GM12873 (cell line): Measurements from ENCODE around the gene CCL19.

ENCODE experiments used
- CTCF ChIP-seq: IDR thresholded peaks from 2 replicates; pipeline ENCODE4 v1.5.1; 2012; ENCODE audit warnings: low read depth, mild to moderate bottlenecking, moderate library complexity, low read length, control low read depth; ENCODE audit not compliant: insufficient read depth; ENCODE audit errors: missing control alignments

The CCL19 gene

GRCh38 chr9:34707130-34707529 is 16.1 kb upstream of the CCL19 start:
- TF ChIP-seq CTCF, result no peak

- TF ChIP-seq CTCF, result peak; percentile 99
Measured at GRCh38 chr9:34701769-34702736, 11.0 kb upstream of the CCL19 start.

- peak; percentile 78 for TF ChIP-seq CTCF
Measured at GRCh38 chr9:34701023-34701768, 10.1 kb upstream of the CCL19 start.

GRCh38 chr9:34694811-34695210 is 3.7 kb upstream of the CCL19 start:
- TF ChIP-seq CTCF, result no peak

DNA sequence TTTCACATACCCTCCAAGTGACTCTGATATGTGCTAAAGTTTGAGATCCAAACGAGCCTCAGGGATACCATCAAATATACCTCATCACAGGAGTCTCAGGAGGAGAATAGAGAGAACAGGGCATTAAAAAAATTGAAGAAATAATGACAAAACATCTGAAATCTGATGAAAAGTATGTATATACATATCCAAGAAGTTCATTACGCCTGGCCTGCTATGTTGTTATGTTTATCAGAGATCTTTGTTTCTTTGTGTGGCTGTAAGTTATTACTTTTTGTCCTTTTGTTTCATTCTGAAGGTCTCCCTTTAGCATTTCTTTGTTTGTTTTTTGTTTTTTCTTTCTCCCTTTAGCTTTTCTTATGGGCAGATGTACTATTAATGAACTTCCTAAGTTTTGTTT is 2.5 kb upstream of the CCL19 start:
- no peak for TF ChIP-seq CTCF

- no peak for TF ChIP-seq CTCF
Measured at GRCh38 chr9:34691936-34692315, 850 bp upstream of the CCL19 start.

DNA sequence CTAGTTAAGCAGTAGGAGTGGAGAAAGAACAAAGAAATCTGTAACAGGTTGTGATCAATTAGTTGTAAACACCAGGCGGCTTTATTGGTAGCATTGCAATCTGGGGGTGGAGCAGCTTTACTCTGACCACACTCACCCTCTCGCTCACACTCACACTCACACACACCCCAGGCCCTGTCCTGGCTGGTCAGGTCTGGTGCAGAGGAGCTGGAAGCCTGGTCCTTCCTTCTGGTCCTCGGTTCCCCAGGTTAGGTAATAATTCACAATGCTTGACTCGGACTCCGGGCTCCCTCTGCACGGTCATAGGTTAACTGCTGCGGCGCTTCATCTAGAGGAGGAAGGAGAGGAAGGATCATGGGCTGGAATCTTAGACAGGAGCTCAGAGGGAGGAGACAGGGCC is 1.6 kb downstream of the CCL19 start:
- TF ChIP-seq CTCF, result no peak
